ENCODE data around the gene LYPD6. TPM values are rescaled to one million over a fixed set of nuclear protein-coding genes. Genes with fewer than 3 reads are reported as not detected.

Gene LYPD6
- polyA plus RNA-seq, 1 of the 3 experiments (the other 2 are of a cell fraction) = 8.1 TPM

DNA sequence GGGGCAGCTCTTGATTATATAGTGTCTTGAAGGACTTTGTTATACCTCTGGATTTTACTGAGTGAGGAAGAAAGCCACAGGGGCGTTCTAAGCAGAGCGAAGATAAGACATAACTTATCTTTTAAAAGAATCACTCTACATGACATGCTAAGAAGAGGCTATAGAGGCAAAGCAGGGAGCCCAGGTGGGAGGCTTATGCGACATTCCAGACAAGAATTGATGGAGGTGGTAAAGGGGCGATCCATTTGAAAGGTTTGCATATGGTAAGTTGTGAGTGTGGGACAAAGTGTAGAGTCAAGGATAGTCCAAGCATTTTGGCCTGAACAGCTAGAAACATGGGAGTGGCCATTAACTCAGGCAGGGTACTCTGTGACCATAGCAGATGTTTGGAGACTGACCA is 49.8 kb downstream of the LYPD6 start:
- no peaks in the 10 kb centered on the region for H3K27me3 ChIP-seq (ENCODE audit: insufficient read depth)
- no peaks in the 10 kb centered on the region for H3K36me3 ChIP-seq (replicated peaks in 1 of 2; ENCODE audit: control insufficient read depth in 1 of 2, insufficient read depth in 2 of 2, low read length in 1 of 2)
- H3K9me3 ChIP-seq = no peaks in the 10 kb centered on the region
- H3K9ac ChIP-seq = no peak overlapping the region
- H3K27ac ChIP-seq (ENCODE audit: low read depth in 2 of 2, low read length in 1 of 2) = no peak overlapping the region
- no peak for DNase-seq
- H3K79me2 ChIP-seq (ENCODE audit: insufficient read depth) = no peaks in the 10 kb centered on the region
- no peaks in the 10 kb centered on the region for H3K9me2 ChIP-seq
- no peak overlapping the region for H3K4me3 ChIP-seq (ENCODE audit: low read depth in 2 of 2, low read length in 1 of 2)
- H3K4me1 ChIP-seq (ENCODE audit: control insufficient read depth in 1 of 2, insufficient read depth in 2 of 2, low read depth in 1 of 2, low read length in 1 of 2) = peaks cover 0 to 14% of the 10 kb centered on the region in 2 experiments; a peak in 2 of 4 replicates
- TF ChIP-seq FOSL2 (IDR thresholded peaks at IDR 0.05; ENCODE audit: borderline replicate concordance, low read depth) = no peak
- TF ChIP-seq ELF1 (IDR thresholded peaks at IDR 0.05) = no peak
- TF ChIP-seq NFIC (IDR thresholded peaks at IDR 0.05; ENCODE audit: borderline replicate concordance) = no peak
- TF ChIP-seq POLR2AphosphoS5 (IDR thresholded peaks at IDR 0.05; ENCODE audit: low read depth, low read length) = no peak
- TF ChIP-seq CHD2 (IDR thresholded peaks at IDR 0.05; ENCODE audit: low read length, partially characterized antibody) = no peak
- no peak for TF ChIP-seq GATA2 (CRISPR knock-in tag; IDR thresholded peaks at IDR 0.05)
- TF ChIP-seq RCOR1 (IDR thresholded peaks at IDR 0.05; ENCODE audit: low read length) = no peak
- TF ChIP-seq USF1 (IDR thresholded peaks at IDR 0.05; ENCODE audit: borderline replicate concordance, low read depth) = no peak
- TF ChIP-seq NRF1 (IDR thresholded peaks at IDR 0.05; ENCODE audit: low read depth, low read length) = no peak
- no peak for TF ChIP-seq JUND (IDR thresholded peaks at IDR 0.05)
- no peak for TF ChIP-seq MEF2A (IDR thresholded peaks at IDR 0.05; ENCODE audit: borderline replicate concordance, low read depth)
- no peak for TF ChIP-seq RAD21 (IDR thresholded peaks at IDR 0.05; ENCODE audit: low read length)
- TF ChIP-seq TEAD4 (IDR thresholded peaks at IDR 0.05; ENCODE audit: borderline replicate concordance, insufficient read depth) = no peak
- TF ChIP-seq SIN3A (IDR thresholded peaks at IDR 0.05; ENCODE audit: borderline replicate concordance, low read depth, low read length) = no peak
- TF ChIP-seq MXI1 (IDR thresholded peaks at IDR 0.05; ENCODE audit: low read depth, low read length) = no peak
- H3F3A ChIP-seq (replicated peaks; ENCODE audit: insufficient read depth) = peaks cover 19% of the 10 kb centered on the region
- WGBS (ENCODE audit: low lambda C conversion rate) = 84% methylated on average over 4 of the region's 4 CpGs
- H2AFZ ChIP-seq (ENCODE audit: low read depth) = no peak overlapping the region
- H4K20me1 ChIP-seq (ENCODE audit: insufficient read depth) = no peaks in the 10 kb centered on the region
- ChIA-PET POLR2A (no interaction called here), CTCF (no interaction called here)
- H3K4me2 ChIP-seq = no peak overlapping the region

GRCh38 chr2:149383340-149383739 is 53.0 kb downstream of the LYPD6 start:
- WGBS (ENCODE audit: low lambda C conversion rate) = 10% methylated on average over 1 of the region's 1 CpG
- H3K4me2 ChIP-seq = no peak overlapping the region
- no peaks in the 10 kb centered on the region for H3K9me2 ChIP-seq
- H3K36me3 ChIP-seq (replicated peaks in 1 of 2; ENCODE audit: control insufficient read depth in 1 of 2, insufficient read depth in 2 of 2, low read length in 1 of 2) = no peaks in the 10 kb centered on the region
- H2AFZ ChIP-seq (ENCODE audit: low read depth) = no peak overlapping the region
- peaks cover 2 to 4% of the 10 kb centered on the region in 2 experiments; a peak in 3 of 4 replicates for H3K4me1 ChIP-seq (ENCODE audit: control insufficient read depth in 1 of 2, insufficient read depth in 2 of 2, low read depth in 1 of 2, low read length in 1 of 2)
- peak overlapping the region; percentile 28 to 65; a peak in 3 of 4 replicates for H3K27ac ChIP-seq (ENCODE audit: low read depth in 2 of 2, low read length in 1 of 2)
- H3F3A ChIP-seq (replicated peaks; ENCODE audit: insufficient read depth) = peaks cover 10% of the 10 kb centered on the region
- ChIA-PET POLR2A (no interaction called here), CTCF (no interaction called here)
- H3K9me3 ChIP-seq = no peaks in the 10 kb centered on the region
- H3K4me3 ChIP-seq (ENCODE audit: low read depth in 2 of 2, low read length in 1 of 2) = no peak overlapping the region
- H3K27me3 ChIP-seq (ENCODE audit: insufficient read depth) = no peaks in the 10 kb centered on the region
- H3K9ac ChIP-seq = no peak overlapping the region
- TF ChIP-seq MXI1 (IDR thresholded peaks at IDR 0.05; ENCODE audit: low read depth, low read length) (peak; percentile 33; the same call in 1 of the 2 replicates), FOXM1 (IDR thresholded peaks at IDR 0.05; ENCODE audit: low read depth) (no peak), POLR2AphosphoS5 (IDR thresholded peaks at IDR 0.05; ENCODE audit: low read depth, low read length) (peak; percentile 12; the same call in 1 of the 2 replicates), JUND (IDR thresholded peaks at IDR 0.05) (peak; percentile 45; the same call in 1 of the 2 replicates), EP300 (IDR thresholded peaks at IDR 0.05; ENCODE audit: borderline replicate concordance in 1 of 2, low read depth in 1 of 2, low read length in 1 of 2) (peak in 1 of 2 experiments; percentile 46; a peak in 2 of 4 replicates), TCF12 (IDR thresholded peaks at IDR 0.05) (peak; percentile 85), RXRA (IDR thresholded peaks at IDR 0.05; ENCODE audit: borderline replicate concordance, low read depth) (no peak), EZH2phosphoT487 (IDR thresholded peaks at IDR 0.05; ENCODE audit: borderline replicate concordance, low read depth) (no peak), FOSL2 (IDR thresholded peaks at IDR 0.05; ENCODE audit: borderline replicate concordance, low read depth) (peak; percentile 72), NFIC (IDR thresholded peaks at IDR 0.05; ENCODE audit: borderline replicate concordance) (no peak), GATA2 (CRISPR knock-in tag; IDR thresholded peaks at IDR 0.05) (0 out of 2 replicates have a peak, but pooled peaks have one; percentile 12), ELF1 (IDR thresholded peaks at IDR 0.05) (no peak), PBX3 (IDR thresholded peaks at IDR 0.05) (peak; percentile 54), RAD21 (IDR thresholded peaks at IDR 0.05; ENCODE audit: low read length) (0 out of 2 replicates have a peak, but pooled peaks have one; percentile 7)
- TF ChIP-seq, protein P1, sequence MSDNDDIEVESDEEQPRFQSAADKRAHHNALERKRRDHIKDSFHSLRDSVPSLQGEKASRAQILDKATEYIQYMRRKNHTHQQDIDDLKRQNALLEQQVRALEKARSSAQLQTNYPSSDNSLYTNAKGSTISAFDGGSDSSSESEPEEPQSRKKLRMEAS (IDR thresholded peaks at IDR 0.05; ENCODE audit: low read depth) = no peak
- H3K79me2 ChIP-seq (ENCODE audit: insufficient read depth) = no peaks in the 10 kb centered on the region
- no peaks in the 10 kb centered on the region for H4K20me1 ChIP-seq (ENCODE audit: insufficient read depth)
- peak; percentile 10 for DNase-seq
